ENCODE data around the gene NKX1-1.

- TF ChIP-seq, protein P1, sequence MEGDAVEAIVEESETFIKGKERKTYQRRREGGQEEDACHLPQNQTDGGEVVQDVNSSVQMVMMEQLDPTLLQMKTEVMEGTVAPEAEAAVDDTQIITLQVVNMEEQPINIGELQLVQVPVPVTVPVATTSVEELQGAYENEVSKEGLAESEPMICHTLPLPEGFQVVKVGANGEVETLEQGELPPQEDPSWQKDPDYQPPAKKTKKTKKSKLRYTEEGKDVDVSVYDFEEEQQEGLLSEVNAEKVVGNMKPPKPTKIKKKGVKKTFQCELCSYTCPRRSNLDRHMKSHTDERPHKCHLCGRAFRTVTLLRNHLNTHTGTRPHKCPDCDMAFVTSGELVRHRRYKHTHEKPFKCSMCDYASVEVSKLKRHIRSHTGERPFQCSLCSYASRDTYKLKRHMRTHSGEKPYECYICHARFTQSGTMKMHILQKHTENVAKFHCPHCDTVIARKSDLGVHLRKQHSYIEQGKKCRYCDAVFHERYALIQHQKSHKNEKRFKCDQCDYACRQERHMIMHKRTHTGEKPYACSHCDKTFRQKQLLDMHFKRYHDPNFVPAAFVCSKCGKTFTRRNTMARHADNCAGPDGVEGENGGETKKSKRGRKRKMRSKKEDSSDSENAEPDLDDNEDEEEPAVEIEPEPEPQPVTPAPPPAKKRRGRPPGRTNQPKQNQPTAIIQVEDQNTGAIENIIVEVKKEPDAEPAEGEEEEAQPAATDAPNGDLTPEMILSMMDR (IDR thresholded peaks at IDR 0.05; ENCODE audit: low read depth, low read length, poor library complexity, severe bottlenecking) = no peak
- TF ChIP-seq EZH2phosphoT487 (IDR thresholded peaks at IDR 0.05; ENCODE audit: borderline replicate concordance, low read length) = no peak
Measured at GRCh38 chr4:1359976-1360375, 46.3 kb downstream of the NKX1-1 start.
